GM04503 (cell line): ENCODE results near the gene PERCC1.
"Not testable (repeated sequence)": the region's sequence is repeated elsewhere in the genome, so short reads cannot be mapped to it uniquely, and the experiment has no call there.

ENCODE experiments used
- DNase-seq: peaks from one replicate; pipeline ENCODE4 v3.0.0-alpha.2; 2012; ENCODE audit warnings: low read depth

PERCC1 gene

DNA sequence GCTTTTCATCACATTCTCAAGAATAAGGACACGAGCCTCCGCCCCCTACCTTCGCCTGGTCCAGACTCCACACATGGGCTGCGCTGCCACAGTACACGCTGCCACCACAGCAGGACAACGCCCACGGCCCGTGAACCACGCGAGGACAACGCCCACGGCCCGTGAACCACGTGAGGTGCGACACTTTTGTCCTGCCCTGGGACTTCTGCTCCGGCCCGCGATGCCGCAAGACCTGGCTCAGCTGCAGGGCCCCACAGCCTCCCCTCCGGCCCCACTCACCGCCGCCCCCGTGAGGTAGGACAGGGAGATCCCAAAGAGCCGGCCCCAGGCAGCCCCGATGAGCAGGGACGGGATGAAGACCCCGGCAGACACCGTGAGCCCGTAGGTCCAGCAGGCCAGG, 19.3 kb downstream of the PERCC1 start:
- DNase-seq, result no peak

GRCh38 chr16:1450841-1451240, 20.0 kb downstream of the PERCC1 start:
- no peak for DNase-seq

DNA sequence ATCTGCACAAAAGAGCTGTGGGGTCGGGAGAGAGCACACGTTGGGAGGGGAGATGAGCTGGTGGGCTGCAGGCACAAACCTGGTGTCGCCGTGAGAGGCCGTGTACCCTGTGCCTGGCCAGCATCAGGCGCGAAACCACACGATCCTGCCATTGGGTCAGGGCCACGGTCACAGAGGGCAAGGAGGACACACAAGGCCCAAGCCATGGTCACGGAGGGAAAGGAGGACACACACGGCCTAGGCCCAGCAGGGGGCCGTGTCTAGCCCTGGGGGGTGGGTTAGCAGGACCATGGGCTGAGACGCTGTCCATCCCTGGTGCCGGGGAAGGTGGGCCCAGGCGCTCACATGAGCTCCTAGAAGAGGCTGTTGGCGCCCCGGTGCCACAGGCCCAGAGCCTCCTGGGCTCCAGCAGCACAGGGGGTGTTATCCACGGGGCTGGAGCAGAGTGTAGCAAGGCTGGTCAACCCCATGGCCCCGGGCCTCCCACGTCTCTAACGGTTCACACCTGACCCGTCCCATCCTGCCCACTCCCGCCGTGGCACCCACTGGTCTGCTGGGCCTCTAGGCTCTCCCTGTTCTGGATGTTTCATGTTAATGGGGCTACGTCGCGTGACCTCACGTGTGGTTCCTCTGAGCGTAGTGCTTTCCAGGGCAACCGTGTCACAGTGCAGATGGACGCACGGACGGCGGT, 21.0 kb downstream of the PERCC1 start:
- DNase-seq, result no peak

DNA sequence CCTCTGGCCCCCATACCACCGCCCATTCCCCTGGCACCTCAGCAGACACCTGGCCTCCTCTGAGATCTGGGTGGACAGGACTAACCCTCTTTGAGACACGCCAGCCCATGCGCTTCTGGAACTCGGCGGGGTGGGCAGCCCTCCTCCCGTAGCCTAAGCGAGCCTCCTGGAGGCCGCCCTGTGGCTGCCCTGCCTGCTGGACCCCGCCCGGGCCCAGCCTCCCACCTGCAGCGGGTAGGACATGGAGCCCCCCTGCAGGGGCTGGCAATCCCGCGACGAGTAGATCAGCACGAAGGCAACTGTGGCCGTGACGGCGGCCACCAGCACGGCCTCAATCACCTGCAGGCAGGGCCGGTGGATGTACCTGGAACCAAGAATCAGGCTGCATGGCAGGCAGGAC, 21.7 kb downstream of the PERCC1 start:
- DNase-seq, result no peak

- DNase-seq, result no peak
Observed at GRCh38 chr16:1453316-1453715, 22.4 kb downstream of the PERCC1 start.

DNA sequence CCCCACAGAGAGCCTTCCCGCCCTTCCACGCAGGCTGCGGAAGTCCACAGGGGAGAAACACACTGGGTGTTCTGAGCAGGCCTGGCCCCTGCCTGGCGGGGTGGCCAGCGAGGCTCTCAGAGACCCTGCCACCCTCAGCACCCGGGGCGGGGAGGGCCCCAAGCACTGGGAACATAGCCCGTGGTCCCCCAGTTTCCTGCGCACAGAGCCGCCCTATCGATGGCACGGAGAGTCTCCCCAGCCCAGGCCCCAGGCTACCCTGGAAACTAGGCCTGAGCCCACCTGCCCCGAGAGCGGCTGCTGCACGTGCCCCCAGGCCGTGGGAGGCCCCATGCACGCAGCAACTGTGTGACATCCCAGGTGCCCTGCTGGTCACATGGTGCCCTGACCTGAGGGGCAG, 23.7 kb downstream of the PERCC1 start:
- DNase-seq, result no peak

- no peak for DNase-seq
Observed at GRCh38 chr16:1455190-1456171, 24.6 kb downstream of the PERCC1 start.

DNA sequence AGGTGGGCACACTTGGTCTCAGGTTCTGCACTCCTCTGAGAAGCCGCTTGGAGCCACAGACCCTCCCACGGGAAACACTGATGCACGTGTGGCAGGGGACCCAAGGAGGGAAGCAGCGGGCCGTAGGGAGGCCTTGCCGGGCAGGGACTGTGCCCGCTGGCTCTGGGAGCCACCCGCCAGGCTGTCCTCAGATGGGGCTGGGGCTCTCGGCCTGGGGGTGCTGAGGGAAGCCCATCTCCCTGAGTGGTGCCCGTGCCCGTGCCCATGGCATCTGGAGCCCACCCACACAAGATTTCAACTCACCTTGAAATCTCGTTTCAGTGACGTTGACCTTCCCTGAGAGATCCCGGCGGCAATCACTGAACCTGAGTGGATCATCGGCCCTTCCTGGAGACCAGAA, 26.1 kb downstream of the PERCC1 start:
- no peak for DNase-seq

GRCh38 chr16:1457489-1458245, 26.8 kb downstream of the PERCC1 start:
- DNase-seq, result no peak

DNA sequence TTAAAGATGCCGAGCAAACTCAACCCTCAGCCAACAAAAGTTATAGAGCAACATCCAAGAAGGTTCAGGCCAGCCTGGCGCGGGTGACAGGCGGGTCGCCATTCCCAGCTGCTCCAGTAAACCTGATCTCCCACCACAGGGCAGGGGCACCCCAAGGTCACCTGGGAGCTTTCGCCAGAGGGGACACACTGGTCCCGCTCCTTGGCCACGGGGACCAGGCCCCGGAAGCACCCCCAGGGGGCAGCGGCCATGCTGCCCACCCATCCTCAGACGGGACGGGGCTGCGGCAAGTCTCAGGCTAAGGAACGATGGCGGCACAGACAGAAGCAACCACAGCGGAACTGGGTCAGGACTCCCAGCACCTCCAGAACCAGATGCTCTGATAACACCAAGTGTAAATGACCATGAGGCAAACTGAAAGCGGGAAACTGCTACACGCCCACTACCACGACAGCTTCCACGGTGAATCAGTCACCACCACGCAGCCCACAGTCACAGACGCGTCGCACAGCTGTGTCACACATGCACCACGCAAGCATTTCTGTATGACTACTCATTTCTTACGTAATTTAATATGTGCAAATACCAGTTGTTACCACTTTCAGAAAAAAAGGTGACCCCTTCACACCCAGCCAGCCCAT, 27.6 kb downstream of the PERCC1 start:
- no peak for DNase-seq

GRCh38 chr16:1458977-1459341, 28.1 kb downstream of the PERCC1 start:
- no peak for DNase-seq

DNA sequence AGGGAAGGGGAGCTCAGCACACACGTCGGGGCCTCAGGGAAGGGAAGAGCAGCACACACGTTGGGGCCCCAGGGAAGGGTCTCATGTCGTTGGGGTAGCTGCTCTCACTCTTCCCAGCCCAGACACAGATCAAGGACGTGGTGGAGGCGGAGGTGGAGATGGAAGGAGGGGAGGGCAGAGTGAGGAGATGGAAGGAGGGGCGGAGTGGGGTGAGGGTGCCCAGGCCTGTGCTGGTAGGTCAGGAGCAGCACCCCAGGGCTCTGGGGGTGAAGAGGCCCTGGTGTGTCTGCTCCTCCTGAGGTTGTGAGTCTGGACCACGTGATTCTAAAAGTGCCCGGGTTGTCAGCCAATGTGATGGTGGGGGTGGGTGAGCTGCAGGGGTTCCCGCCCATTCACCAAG, 29.1 kb downstream of the PERCC1 start:
- DNase-seq, result no peak

DNA sequence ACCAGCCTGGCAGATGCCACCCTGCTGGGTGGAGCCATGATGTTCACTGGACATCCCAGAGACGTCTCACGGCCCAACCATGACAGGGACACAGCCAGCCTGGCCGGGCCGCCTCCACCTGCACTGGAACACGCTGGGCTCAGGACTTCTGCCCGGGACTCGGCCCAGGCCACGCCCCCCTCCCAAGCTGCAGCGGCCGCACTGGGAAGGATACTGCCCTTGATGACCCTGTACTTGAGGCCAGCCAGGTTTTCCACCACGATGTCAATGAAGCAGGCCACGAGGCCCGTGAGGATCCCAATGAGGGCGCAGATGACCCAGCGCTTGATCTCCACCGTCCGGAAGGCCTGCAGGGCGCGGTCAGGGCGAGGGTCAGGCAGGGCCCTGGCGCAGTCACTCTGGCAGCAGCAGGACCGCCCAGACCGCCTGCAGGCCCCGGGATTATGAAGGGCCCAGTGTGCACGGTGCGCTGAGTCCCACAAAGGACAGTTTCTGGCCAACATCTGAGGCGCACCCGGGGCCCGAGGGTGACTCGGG, 29.8 kb downstream of the PERCC1 start:
- DNase-seq, result no peak

- DNase-seq, result no peak
Observed at GRCh38 chr16:1461146-1461545, 30.3 kb downstream of the PERCC1 start.

DNA sequence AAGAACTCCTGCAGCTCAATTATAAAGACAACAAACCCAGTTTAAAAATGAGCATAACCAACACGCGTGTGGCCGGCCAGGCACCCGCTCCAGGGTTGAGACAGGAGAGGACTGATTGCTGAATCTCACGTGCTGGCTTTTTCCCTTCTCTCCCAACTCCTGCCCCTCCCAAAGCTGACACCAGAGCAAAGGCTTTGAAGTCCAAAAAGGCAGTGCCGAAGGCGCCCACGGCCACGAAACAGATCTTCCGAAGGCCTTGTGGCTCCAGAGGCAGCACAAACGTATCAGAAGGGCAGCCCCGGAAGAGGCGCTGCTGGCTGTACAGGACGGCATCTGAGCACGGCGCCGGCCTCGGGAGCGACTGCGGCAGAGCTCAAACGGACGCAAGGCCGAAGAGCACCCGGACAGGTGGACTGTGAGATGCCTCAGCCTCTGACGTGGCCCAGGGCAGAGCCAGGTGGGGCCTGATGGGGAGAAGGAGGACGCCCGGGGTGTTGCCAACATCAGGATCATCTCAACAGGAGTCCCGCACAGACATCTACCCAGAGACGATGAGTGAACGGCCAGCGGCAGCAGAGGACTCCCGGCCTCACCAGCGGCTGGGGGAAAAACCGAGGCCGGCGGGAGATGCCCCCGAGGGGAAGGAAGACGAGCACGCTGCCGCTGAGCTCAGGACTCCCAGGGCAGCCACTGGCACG, 33.5 kb downstream of the PERCC1 start:
- DNase-seq, result no peak

DNA sequence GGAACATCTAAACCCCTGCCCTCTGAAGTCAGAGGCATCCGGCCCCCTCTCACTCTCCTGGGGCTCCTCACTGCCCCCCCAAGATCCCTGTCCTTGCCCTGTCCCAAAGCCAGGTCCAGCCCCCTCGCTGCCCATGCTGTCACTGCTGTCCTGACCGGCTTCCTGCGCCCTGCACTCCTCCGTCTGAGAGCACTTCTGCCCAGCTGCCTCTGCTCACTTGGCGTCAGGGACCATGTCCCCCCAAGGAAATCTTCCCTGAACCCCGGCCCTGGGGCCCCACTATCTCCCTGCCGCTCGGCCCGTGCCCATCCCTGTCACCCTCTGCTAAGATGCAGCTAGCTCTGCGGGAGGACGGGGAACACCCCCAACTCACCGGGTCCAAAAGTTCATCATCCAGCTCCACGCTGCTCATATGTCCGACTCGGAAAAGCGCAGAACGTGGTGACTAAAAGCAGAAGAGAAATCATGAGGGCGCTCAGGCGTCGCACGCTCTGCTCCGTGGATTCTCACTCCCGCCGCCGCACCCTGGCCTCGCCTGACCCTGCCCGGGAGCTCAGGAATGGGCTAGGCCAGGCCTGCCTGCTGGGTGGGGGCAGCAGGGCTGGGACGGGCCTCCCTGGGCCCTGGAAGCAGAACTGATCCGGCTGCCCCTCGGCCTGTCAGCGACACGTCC, 34.2 kb downstream of the PERCC1 start:
- no peak for DNase-seq

DNA sequence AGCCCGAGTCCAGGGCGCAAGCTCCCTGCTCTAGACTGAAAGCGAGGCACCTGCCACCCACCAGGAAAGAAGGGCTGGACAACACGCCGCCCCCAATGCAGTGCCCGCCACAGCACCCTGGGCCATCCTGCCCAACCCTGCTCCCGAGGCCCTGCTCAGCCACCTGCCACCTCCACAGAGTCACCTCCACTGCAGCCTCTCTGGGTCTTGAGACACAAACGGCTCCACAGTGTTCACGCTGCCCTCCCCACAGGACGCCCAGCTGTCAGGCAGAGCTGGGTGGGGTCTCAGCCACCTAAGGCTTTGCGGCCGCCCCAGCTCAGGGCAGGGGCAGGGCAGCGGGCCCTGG, 34.7 kb downstream of the PERCC1 start:
- no peak for DNase-seq

- no peak for DNase-seq
Observed at GRCh38 chr16:1466054-1466453, 35.2 kb downstream of the PERCC1 start.

DNA sequence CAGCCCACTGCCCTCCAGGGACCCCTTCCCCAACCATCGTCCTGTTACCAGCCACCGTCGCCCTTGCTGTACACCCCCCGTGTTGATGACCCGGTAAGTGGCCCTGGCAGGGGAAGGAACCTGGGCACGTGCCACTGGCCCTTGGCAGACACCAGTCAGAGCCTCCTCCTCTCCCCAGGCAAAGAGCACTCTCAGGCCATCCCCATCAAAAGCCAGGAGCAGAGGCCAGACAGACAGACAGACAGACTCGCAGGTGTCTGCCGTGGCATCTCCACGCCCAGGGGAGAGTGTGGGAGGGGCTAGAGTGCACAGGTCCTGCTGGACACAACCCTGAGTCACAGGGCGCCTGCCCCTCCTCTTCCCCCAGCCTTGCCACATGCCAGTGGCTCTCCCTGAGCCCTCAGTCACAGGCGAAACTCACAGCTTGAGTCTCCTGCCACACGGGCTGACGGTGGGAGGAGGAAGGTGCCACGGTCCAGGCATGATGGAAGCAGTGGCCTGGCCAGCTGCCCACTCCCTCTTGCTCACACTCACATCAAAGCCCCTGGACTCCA, 36.2 kb downstream of the PERCC1 start:
- no peak for DNase-seq

DNA sequence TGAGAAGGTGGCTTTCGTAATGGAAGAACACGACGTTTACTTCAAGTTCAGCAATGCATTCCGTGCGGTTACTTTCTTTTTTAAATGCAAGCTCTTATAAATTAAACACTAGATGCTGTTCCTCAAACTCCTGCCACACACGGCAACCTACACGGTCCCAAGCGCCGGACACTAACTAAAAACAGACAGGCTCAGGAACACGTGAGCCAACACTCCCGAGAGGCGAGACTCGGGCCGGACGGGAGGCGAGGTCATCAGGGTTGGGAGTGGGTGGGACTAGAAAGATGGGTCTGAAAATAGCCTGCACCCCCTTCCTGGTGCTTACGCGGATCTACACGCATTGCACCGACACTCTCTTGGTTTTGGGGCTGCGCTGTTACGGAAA, 37.5 kb downstream of the PERCC1 start:
- DNase-seq, result no peak

- DNase-seq, result not testable (repeated sequence)
Observed at GRCh38 chr16:1469141-1469540, 38.3 kb downstream of the PERCC1 start.
